HG03060 (cell line): ENCODE results near the gene ATXN7L1.

Experiments used
- ATAC-seq: cut with Tn5 transposase; IDR thresholded peaks from one replicate; pipeline ENCODE4 v1.9.1; 2021; ENCODE audit warnings: low read depth, moderate number of reproducible peaks; ENCODE audit not compliant: unreplicated experiment

The ATXN7L1 gene

GRCh38 chr7:105829681-105830322 lies 46.6 kb downstream of the ATXN7L1 start:
- no peak for ATAC-seq

- no peak for ATAC-seq
Measured at GRCh38 chr7:105828141-105828540, 48.3 kb downstream of the ATXN7L1 start.

- no peak for ATAC-seq
Measured at GRCh38 chr7:105827151-105827875, 49.1 kb downstream of the ATXN7L1 start.

DNA sequence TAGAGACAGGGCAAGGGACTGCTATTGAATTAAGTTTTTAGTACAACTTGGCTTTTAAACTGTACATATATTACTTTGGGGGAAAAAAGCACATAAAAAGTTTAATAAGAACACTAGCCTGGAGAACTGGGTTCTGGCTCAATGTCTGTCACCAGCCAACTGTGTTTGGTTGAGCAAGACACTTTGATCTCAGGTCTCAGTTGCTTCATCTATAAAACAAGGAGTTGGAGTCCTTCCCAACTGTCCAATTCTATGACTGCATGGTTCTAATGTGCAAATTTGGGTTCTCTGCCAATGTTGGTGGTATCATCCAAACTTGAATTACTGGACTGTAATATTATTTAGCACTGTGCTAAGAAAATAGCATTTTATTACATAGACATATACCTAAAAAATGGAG lies 50.3 kb downstream of the ATXN7L1 start:
- ATAC-seq: no peak

DNA sequence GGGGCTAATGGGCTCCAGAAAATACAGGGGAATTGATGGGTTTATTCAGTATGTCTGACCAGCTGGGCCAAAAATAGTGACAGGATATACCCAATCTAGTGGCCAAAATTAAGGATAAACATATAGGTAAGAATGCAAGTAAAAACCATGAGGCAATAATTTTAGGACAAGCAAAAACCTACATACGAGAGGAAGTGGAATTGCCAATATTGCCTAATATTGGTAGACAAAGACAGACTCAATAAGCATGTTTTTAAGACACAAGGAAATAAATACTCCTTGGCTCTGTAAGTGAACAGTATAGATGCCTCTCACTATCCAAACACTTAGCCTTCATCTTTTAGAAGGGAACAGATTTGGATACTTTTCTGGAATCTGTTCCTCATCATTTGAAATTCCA lies 51.0 kb downstream of the ATXN7L1 start:
- ATAC-seq: no peak

- ATAC-seq: no peak
Measured at GRCh38 chr7:105822806-105823205, 53.6 kb downstream of the ATXN7L1 start.

DNA sequence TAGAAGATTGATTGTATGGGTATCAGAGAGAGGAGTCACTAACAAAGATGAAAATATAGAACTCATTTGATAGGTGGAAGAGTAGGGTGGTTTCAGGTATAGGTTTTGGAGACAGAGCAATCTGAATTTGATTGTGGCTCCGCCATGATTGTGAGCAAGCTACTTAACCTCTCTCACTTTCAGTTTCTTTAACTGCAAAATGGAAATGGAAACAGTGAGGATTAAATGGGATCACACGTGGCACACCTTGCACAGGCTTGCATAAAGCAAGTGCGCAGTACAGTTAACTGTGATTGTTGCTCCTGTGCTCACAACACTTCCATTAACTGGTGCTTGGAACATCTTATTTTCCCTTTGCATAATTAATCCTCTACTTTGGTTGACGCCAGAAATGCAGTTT lies 54.9 kb downstream of the ATXN7L1 start:
- ATAC-seq: no peak

DNA sequence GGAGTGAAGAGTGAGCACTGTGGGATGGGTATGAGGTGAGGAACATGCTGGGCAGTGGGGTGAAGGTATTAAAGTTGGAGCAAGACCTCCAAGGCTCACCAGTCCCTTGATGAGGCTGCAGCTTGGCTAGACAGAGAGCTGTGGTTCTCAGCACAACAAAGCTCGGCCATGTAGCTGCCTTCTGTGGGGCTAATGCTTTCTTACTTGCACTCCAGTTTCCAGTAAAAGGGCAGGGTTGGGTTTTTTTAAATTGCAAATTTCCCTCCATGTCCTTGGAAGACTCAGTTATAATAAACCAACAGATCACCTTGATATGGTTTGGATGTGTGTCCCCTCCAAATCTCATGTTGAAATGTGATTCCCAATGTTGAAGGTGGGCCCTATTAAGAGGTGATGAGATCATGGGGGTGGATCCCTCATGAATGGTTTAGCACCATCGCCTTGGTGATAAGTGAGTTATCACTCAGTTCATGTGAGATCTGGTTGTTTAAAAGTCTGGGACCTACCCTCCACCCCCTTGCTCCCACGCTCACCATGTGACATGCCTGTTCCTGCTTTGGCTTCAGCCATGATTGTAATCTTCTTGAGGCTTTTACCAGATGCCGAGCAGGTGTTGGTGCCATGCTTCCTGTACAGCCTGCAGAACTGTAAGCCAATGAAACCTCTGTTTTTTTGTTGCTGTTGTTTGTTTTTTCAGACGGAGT lies 55.9 kb downstream of the ATXN7L1 start:
- ATAC-seq: no peak

- ATAC-seq: no peak
Measured at GRCh38 chr7:105819559-105819958, 56.8 kb downstream of the ATXN7L1 start.

DNA sequence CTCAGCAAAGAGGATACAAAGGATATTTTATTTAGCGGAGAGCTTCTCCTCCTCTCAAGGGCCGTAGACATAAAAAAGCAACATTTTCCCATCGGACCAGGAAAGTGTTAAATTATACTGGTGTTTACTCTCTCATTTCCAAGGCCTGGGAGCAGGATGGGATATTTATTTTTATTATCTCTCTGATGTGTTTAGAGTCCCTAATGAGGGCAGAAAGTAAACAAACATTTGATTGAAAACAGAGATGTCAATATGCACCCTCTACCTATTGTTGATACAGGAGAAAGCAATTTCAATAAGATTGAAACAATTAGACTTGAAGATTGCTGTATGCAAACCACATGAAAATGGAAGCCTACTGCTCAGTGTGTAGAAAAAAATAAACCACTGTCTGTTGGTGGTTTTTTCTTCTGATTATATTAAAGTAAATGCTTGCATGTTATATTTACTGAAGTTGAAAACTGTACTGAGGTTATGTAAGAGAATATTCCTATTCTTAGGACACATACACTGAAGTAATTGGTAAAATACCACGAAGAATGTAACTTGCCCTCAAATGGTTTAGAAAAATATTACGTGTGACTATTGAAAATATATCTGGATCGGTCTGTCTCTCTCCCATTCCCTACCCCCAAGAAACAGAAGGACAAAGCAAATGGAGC lies 59.3 kb downstream of the ATXN7L1 start:
- ATAC-seq: no peak

DNA sequence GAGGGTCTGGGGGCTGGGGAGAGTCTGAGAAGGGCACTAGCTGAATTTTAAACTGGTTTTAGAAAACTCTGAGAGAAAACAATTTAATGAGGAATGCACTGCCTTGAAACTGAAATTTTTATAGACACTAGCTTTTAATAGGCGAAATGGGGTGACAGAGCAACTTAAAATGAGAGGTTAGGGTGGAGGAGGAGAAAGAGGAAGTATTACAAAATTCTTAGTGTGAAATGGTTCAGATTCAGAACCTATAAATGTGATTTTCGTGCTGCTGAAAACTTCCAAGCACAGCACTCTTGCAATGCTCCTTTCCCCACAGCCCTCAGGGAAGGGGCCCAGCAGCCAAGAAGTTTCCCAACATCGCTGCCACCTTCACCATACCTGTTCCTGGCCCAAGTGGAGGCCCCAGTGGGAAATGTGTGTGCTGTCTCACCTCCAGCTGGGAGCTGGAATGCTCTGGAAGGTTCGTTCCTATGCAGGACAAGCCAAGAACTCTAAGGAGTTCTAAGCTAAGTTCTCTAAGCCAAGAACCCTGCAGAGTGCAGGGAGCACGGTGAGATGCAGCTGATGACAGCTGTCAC lies 60.0 kb downstream of the ATXN7L1 start:
- ATAC-seq: no peak

DNA sequence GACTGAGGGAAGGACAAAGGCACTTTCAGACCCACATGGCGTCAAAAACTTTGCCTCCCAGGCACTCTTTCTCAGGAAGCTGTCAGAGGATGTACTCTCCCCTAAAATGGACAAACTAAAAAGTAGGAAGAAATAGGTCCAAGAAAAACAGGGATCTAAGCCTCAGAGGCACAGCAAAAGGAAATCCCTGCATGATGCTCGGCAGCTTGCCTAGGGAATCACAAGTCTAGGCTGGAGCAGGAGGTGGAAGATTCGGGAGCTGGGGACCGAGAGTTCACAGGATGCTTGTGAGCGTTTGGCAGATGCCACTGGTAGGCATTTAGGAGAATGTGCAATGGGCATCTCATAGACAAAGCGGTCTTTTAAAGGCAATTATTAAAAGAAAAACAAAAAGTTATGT lies 60.8 kb downstream of the ATXN7L1 start:
- ATAC-seq: no peak

- no peak for ATAC-seq
Measured at GRCh38 chr7:105814481-105814880, 61.9 kb downstream of the ATXN7L1 start.

GRCh38 chr7:105811189-105811847 lies 65.1 kb downstream of the ATXN7L1 start:
- ATAC-seq: no peak

- ATAC-seq: no peak
Measured at GRCh38 chr7:105810556-105810955, 65.8 kb downstream of the ATXN7L1 start.

- peak; percentile 99 for ATAC-seq
Measured at GRCh38 chr7:105808703-105809590, 67.5 kb downstream of the ATXN7L1 start.

- no peak for ATAC-seq
Measured at GRCh38 chr7:105808209-105808608, 68.2 kb downstream of the ATXN7L1 start.

DNA sequence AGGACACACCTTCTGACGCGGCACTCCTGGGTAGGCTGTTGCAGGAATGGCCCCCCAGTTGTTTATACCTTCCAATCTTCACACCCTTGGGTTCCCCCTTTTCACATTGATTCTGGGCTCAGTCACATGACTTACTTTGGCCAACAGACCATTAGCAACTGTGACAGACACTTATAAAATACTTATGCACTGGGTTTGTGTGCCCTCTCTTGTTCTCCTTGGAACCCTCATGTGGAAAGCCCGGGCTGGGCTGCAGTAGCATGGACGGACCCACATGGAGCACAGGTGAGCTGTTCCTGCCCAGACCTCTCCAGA lies 69.0 kb downstream of the ATXN7L1 start:
- ATAC-seq: no peak

- ATAC-seq: no peak
Measured at GRCh38 chr7:105806592-105807447, 69.6 kb downstream of the ATXN7L1 start.
